ENCODE data around the gene TULP1.
"Not testable (repeated sequence)": the region's sequence is repeated elsewhere in the genome, so short reads cannot be mapped to it uniquely, and the experiment has no call there.

The TULP1 gene

DNA sequence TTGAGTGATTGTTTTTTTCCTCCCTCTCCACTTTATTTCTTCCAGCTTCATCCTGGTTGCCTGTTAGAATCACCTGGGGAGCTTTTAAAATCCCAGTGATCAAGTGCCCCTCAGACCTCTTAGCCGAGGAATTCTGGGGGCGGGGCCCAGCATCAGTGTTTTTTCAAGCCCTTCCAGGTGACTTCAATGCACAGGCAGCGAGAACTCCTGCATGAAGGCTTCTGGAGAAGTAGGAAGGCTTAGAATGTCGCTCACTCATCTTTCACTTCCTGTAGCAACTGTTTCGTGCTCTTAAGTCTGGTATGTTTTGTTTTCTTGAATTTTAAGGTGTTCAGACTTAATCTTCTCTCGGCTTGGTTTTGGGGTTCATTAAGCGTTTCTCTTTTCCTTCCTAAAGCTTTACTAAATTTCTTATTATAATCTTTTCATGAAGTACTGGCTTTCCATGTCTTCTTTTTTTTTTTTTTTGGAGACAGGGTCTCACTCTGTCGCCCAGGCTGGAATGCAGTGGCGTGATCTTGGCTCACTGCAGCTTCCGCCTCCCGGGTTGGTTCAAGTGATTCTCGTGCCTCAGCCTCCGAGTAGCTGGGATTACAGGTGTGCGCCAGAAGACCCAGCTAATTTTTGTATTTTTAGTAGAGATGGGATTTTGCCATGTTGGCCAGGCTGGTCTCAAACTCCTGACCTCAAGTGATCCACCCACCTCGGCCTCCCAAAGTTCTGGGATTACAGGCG is 30.9 kb upstream of the TULP1 start:
- H3K4me3 ChIP-seq (ENCODE audit: low read depth, low read length): no peak overlapping the region
- DNase-seq (ENCODE audit: low read depth): peak; percentile 26
- TF ChIP-seq, protein P1, sequence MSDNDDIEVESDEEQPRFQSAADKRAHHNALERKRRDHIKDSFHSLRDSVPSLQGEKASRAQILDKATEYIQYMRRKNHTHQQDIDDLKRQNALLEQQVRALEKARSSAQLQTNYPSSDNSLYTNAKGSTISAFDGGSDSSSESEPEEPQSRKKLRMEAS (IDR thresholded peaks at IDR 0.05; ENCODE audit: low read depth, low read length): no peak
- TF ChIP-seq, protein P2, sequence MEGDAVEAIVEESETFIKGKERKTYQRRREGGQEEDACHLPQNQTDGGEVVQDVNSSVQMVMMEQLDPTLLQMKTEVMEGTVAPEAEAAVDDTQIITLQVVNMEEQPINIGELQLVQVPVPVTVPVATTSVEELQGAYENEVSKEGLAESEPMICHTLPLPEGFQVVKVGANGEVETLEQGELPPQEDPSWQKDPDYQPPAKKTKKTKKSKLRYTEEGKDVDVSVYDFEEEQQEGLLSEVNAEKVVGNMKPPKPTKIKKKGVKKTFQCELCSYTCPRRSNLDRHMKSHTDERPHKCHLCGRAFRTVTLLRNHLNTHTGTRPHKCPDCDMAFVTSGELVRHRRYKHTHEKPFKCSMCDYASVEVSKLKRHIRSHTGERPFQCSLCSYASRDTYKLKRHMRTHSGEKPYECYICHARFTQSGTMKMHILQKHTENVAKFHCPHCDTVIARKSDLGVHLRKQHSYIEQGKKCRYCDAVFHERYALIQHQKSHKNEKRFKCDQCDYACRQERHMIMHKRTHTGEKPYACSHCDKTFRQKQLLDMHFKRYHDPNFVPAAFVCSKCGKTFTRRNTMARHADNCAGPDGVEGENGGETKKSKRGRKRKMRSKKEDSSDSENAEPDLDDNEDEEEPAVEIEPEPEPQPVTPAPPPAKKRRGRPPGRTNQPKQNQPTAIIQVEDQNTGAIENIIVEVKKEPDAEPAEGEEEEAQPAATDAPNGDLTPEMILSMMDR (IDR thresholded peaks at IDR 0.05; ENCODE audit: low read depth, low read length): no peak
- TF ChIP-seq POLR2A (IDR thresholded peaks at IDR 0.05; ENCODE audit: extremely low read depth, insufficient read length) (no peak), MYC (IDR thresholded peaks at IDR 0.05; ENCODE audit: low read depth, low read length) (no peak)

DNA sequence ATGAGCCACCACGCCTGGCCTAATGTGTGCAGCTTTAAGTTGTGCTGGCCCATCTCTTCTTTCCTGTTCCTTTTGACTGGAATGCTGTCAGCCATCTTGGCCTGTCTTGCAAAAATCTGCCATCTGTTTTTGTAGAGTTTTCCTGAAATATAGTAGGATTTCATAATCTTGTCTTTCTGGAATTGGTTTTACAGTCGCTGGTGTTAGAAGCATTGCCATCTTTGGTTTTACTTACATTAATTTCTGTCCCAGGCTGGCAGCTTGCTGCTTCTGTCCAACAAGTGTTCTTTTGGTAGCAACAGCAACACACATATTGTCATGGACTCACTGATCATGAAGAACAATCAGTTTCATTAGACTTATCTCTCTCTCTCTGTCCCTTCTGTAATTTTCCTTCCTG is 29.1 kb upstream of the TULP1 start:
- TF ChIP-seq, protein P2 (IDR thresholded peaks at IDR 0.05; ENCODE audit: low read depth, low read length): no peak
- TF ChIP-seq, protein P1 (IDR thresholded peaks at IDR 0.05; ENCODE audit: low read depth, low read length): no peak
- no peak for TF ChIP-seq MYC (IDR thresholded peaks at IDR 0.05; ENCODE audit: low read depth, low read length)
- TF ChIP-seq POLR2A (IDR thresholded peaks at IDR 0.05; ENCODE audit: extremely low read depth, insufficient read length): no peak
- no peak overlapping the region for H3K4me3 ChIP-seq (ENCODE audit: low read depth, low read length)
- DNase-seq (ENCODE audit: low read depth): no peak

DNA sequence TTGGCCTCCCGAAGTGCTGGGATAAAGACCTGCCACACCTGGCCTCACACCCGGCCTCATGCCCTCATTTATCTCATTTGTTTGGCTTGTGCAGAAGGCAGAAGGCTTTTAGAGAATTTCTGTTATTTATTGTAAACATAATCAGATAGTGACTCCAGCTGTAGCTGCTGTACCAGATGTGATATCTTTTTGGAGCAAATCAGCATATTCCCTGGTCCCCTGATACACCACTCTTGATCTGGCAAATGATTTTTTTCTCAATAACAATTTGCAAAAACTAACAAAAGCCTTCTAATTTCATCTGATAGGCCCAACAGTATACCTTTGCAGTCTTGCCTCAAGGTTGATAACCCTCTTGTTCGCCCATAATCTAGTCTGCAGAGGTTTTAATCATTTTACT is 26.5 kb upstream of the TULP1 start:
- H3K4me3 ChIP-seq (ENCODE audit: low read depth, low read length): no peak overlapping the region
- TF ChIP-seq, protein P2 (IDR thresholded peaks at IDR 0.05; ENCODE audit: low read depth, low read length): no peak
- TF ChIP-seq POLR2A (IDR thresholded peaks at IDR 0.05; ENCODE audit: extremely low read depth, insufficient read length): no peak
- TF ChIP-seq, protein P1 (IDR thresholded peaks at IDR 0.05; ENCODE audit: low read depth, low read length): no peak
- TF ChIP-seq MYC (IDR thresholded peaks at IDR 0.05; ENCODE audit: low read depth, low read length): no peak
- DNase-seq (ENCODE audit: low read depth): no peak

DNA sequence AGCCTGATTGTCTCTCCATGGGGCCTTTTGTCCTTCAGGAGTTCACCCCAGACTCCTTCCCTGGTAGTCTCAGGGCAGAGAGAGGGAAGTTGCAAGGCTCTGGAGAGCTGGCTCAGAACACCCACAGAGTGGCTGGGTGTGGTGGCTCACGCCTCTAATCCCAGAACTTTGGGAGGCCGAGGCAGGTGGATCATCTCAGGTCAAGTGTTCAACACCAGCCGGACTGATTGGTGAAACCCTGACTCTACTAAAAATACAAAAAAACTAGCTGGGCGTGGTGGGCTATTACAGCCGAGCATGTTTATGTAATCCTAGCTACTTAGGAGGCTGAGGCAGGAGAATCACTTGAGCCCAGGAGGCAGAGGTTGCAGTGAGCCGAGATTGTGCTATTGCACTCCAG is 23.2 kb upstream of the TULP1 start:
- not testable (repeated sequence) for DNase-seq (ENCODE audit: low read depth); H3K4me3 ChIP-seq (ENCODE audit: low read depth, low read length)

DNA sequence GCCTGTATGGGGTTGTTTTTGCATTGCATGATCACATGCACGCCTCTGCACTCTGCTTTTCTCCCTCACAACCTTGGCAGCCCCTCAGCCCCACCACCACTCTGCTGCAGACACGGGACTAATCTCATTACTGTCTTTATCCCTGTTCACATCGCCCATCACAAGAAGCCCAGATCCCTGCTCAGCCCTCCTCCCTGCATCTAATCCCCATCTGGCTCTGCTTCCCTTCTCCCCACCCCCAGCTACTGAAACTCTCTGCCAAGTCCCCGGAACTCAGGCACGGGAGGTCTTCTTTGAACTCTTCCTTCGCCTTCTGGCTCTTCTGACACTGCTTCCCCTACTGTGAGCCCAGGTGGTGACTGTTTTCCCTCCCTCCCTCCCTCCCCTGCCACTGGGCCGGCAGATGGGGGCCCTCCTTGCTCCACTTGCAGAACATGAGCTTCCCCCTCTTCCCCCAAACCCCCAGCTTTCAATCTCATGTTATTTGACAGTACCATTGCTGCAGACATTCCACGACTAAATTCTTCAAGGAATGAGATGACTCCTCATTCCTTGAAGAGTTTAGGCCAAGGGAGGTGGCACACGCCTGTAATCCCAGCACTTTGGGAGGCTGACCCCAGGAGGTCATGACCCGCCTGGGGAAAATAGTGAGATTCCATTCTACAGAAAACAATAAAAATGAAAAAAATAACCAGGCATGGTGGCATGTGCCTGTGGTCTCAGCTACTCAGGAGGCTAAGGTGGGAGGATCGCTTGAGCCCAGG is 21.9 kb upstream of the TULP1 start:
- DNase-seq (ENCODE audit: low read depth): no peak
- no peak overlapping the region for H3K4me3 ChIP-seq (ENCODE audit: low read depth, low read length)
- TF ChIP-seq, protein P1 (IDR thresholded peaks at IDR 0.05; ENCODE audit: low read depth, low read length): no peak
- TF ChIP-seq, protein P2 (IDR thresholded peaks at IDR 0.05; ENCODE audit: low read depth, low read length): no peak
- TF ChIP-seq MYC (IDR thresholded peaks at IDR 0.05; ENCODE audit: low read depth, low read length) (no peak), POLR2A (IDR thresholded peaks at IDR 0.05; ENCODE audit: extremely low read depth, insufficient read length) (no peak)

DNA sequence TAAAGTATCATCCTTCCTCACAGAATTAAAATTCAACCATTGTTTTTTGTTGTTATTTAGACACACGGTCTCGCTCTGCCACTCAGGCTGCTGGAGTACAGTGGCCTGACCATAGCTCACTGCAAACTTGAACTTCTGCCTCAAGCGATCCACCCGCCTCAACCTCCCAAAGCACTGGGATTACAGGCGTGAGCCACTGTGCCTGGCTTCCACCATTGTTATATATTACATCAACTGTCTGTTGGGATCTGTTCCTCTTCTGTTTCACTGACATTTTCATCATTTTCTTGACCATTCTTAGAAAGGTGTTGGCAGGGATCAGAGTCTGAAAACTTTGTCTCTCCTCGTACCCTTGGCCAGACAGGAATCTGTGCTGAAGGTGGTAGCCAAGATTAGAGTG is 21.3 kb upstream of the TULP1 start:
- DNase-seq (ENCODE audit: low read depth): no peak
- no peak overlapping the region for H3K4me3 ChIP-seq (ENCODE audit: low read depth, low read length)
- TF ChIP-seq, protein P2 (IDR thresholded peaks at IDR 0.05; ENCODE audit: low read depth, low read length): no peak
- TF ChIP-seq, protein P1 (IDR thresholded peaks at IDR 0.05; ENCODE audit: low read depth, low read length): no peak
- no peak for TF ChIP-seq MYC (IDR thresholded peaks at IDR 0.05; ENCODE audit: low read depth, low read length)
- no peak for TF ChIP-seq POLR2A (IDR thresholded peaks at IDR 0.05; ENCODE audit: extremely low read depth, insufficient read length)

All from NB4 (cell line).